Measurements from ENCODE around the gene TMEM245.

DNA sequence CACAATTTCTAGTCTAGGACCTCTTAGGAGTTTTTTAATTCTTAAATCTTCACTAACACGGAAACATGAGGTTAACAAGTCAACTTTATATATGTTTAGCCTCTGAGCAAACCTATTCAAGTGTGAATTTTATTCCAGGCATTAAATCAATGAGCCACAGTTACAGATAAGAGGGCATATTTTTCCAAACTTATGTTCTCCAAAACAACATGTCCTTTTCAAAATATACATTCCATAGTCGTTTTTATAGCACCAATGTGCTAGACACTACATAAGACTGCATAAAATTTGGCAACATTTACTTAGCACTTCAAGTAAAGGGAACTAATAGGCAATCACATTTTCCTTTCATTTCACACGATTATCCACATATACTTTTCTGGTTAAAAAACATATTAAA lies 6.5 kb downstream of the TMEM245 start:
- TF ChIP-seq, protein P1, sequence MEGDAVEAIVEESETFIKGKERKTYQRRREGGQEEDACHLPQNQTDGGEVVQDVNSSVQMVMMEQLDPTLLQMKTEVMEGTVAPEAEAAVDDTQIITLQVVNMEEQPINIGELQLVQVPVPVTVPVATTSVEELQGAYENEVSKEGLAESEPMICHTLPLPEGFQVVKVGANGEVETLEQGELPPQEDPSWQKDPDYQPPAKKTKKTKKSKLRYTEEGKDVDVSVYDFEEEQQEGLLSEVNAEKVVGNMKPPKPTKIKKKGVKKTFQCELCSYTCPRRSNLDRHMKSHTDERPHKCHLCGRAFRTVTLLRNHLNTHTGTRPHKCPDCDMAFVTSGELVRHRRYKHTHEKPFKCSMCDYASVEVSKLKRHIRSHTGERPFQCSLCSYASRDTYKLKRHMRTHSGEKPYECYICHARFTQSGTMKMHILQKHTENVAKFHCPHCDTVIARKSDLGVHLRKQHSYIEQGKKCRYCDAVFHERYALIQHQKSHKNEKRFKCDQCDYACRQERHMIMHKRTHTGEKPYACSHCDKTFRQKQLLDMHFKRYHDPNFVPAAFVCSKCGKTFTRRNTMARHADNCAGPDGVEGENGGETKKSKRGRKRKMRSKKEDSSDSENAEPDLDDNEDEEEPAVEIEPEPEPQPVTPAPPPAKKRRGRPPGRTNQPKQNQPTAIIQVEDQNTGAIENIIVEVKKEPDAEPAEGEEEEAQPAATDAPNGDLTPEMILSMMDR (IDR thresholded peaks at IDR 0.05; ENCODE audit: low read length): no peak
- no peak for TF ChIP-seq EZH2 (IDR thresholded peaks at IDR 0.05; ENCODE audit: borderline replicate concordance, low read length)

Data from OCI-LY1 (cell line).